ENCODE results near the gene TSPAN5. TPM values are rescaled to one million over a fixed set of nuclear protein-coding genes. Genes with fewer than 3 reads are reported as not detected.
A peak's percentile ranks its signal among the peaks of the same experiment; 100 is the strongest.

The TSPAN5 gene
- total and polyA plus RNA-seq, 9 of the 15 experiments (the other 6 are each of a cell fraction or from before 2014, with no cell fraction given) = 0.58 to 6.6 (median 0.73) TPM

DNA sequence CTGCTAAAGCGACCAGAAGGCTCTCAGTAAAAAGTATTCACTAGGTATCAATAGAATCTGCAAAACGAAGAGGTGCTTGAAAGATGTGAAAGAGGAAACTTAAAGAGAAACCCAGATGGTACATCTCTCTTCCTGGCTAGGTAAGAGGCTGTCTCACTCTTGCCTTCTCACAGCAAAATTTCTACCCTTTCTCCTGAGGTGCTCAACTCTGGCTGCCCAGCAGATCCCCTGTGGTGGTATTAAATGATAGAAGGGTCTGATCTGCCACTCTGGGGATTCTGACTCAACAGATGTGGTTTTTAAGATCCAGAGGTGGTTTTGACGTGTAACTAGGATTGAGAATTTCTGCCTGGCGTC, 14.9 kb upstream of the TSPAN5 start (continued):
- TF ChIP-seq RERE (CRISPR knock-in tag; IDR thresholded peaks at IDR 0.05; ENCODE audit: borderline replicate concordance) (no peak), TAF1 (IDR thresholded peaks at IDR 0.05; ENCODE audit: control insufficient read depth, extremely low read depth, insufficient read depth, low read length, severe bottlenecking) (no peak), SRSF7 (optimal IDR thresholded peaks at IDR 0.05; ENCODE audit: low read depth, low read length) (no peak)

GRCh38 chr4:98672583-98673287, 14.3 kb upstream of the TSPAN5 start:
- ATAC-seq = no peak
- Histone ChIP-seq H3K9me3 (replicated peaks; ENCODE audit: control insufficient read depth, insufficient read depth, low read depth, low read length) (no peaks in the 10 kb centered on the region), H3K27ac (ENCODE audit: extremely low read depth, low read depth, low read length) (no peak overlapping the region), H4K20me1 (replicated peaks; ENCODE audit: control insufficient read depth, insufficient read depth, low read length) (no peaks in the 10 kb centered on the region; the same call in 1 of the 2 replicates), H3K4me3 (no peak overlapping the region), H3K79me2 (ENCODE audit: control insufficient read depth, insufficient read depth, low read length) (no peaks in the 10 kb centered on the region), H3K9me1 (ENCODE audit: control insufficient read depth, insufficient read depth, low read length) (no peaks in the 10 kb centered on the region), H3K4me2 (ENCODE audit: insufficient read depth, low read length) (no peak overlapping the region), H3K9ac (ENCODE audit: insufficient read depth in 1 of 2, low read depth in 2 of 2, low read length in 2 of 2) (no peak overlapping the region), H3K27me3 (ENCODE audit: control insufficient read depth in 2 of 2, insufficient read depth in 2 of 2, low read length in 2 of 2) (no peaks in the 10 kb centered on the region), H3K4me1 (replicated peaks in 1 of 2; ENCODE audit: control insufficient read depth in 2 of 2, insufficient read depth in 2 of 2, low read length in 2 of 2) (peaks cover 0 to 3% of the 10 kb centered on the region in 2 experiments; a peak in 2 of 5 replicates), H3K36me3 (ENCODE audit: control insufficient read depth, insufficient read depth, low read length) (no peaks in the 10 kb centered on the region), H2AFZ (ENCODE audit: low read depth, low read length) (no peak overlapping the region)
- no TSS peak for BruUV-seq (replicated peaks)
- in situ Hi-C loops (cut with MboI) (no loop called here), intact Hi-C loops (cut with micrococcal nuclease) (no loop called here)
- ChIA-PET POLR2A (interaction anchor here (0.8 kb wide), 1 partner anchor 9 kb away, joined by 3 read pairs; no protein-coding TSS in a partner anchor), CTCF (ENCODE audit: low intra/inter-chr PET ratio) (no interaction called here)
- TF ChIP-seq BRD9 (IDR thresholded peaks at IDR 0.05; ENCODE audit: low read depth, partially characterized antibody) (no peak), MEIS2 (IDR thresholded peaks at IDR 0.05; ENCODE audit: partially characterized antibody) (peak; percentile 27), ZFP1 (CRISPR knock-in tag; IDR thresholded peaks at IDR 0.05) (no peak), IRF2 (CRISPR knock-in tag; IDR thresholded peaks at IDR 0.05) (no peak)
- TF ChIP-seq, protein P1, sequence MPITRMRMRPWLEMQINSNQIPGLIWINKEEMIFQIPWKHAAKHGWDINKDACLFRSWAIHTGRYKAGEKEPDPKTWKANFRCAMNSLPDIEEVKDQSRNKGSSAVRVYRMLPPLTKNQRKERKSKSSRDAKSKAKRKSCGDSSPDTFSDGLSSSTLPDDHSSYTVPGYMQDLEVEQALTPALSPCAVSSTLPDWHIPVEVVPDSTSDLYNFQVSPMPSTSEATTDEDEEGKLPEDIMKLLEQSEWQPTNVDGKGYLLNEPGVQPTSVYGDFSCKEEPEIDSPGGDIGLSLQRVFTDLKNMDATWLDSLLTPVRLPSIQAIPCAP (CRISPR knock-in tag; IDR thresholded peaks at IDR 0.05; ENCODE audit: borderline replicate concordance) = no peak
- TF ChIP-seq, protein P2, sequence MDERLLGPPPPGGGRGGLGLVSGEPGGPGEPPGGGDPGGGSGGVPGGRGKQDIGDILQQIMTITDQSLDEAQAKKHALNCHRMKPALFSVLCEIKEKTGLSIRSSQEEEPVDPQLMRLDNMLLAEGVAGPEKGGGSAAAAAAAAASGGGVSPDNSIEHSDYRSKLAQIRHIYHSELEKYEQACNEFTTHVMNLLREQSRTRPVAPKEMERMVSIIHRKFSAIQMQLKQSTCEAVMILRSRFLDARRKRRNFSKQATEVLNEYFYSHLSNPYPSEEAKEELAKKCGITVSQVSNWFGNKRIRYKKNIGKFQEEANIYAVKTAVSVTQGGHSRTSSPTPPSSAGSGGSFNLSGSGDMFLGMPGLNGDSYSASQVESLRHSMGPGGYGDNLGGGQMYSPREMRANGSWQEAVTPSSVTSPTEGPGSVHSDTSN (CRISPR knock-in tag; IDR thresholded peaks at IDR 0.05; ENCODE audit: low read depth) = no peak
- TF ChIP-seq, protein P2 (tag; conservative IDR thresholded peaks at IDR 0.05; ENCODE audit: low read depth) = peak; percentile 56; the same call in 1 of the 2 replicates
- WGBS (ENCODE audit: insufficient coverage, low coverage, missing lambda C conversion rate) = 3% methylated on average over 5 of the region's 5 CpGs
- no peak for FAIRE-seq
- DNase-seq (ENCODE audit: extremely low read depth in 1 of 4, low spot score in 3 of 4) = no peak

All from K562 (cell line).